NB4 (cell line): Measurements from ENCODE around the gene BRF1.
A peak's percentile ranks its signal among the peaks of the same experiment; 100 is the strongest.

ENCODE experiments used
- DNase-seq: peaks from one replicate; pipeline ENCODE4 v3.0.0; 2010; ENCODE audit warnings: low read depth
- H3K4me3 ChIP-seq: one replicate; pipeline ENCODE4 v1.5.1; 2011; ENCODE audit warnings: mild to moderate bottlenecking, low read depth, low read length, moderate library complexity
- CTCF ChIP-seq: IDR thresholded peaks from one replicate; pipeline ENCODE4 v1.5.1; 2012; ENCODE audit warnings: low read depth, low read length
- MAX ChIP-seq: IDR thresholded peaks from 2 replicates; pipeline ENCODE4 v1.6.1; 2011; ENCODE audit warnings: low read depth, low read length
- MYC ChIP-seq: IDR thresholded peaks from 2 replicates; pipeline ENCODE4 v1.6.1; 2011; ENCODE audit warnings: low read depth, low read length
- POLR2A ChIP-seq: IDR thresholded peaks from 2 replicates; pipeline ENCODE4 v1.6.1; 2011; ENCODE audit warnings: mild to moderate bottlenecking; ENCODE audit not compliant: insufficient read length; ENCODE audit errors: extremely low read depth

Gene BRF1

GRCh38 chr14:105313381-105314286 is 12.8 kb upstream of the BRF1 start:
- TF ChIP-seq CTCF (no peak), MYC (no peak), MAX (no peak), POLR2A (no peak)
- H3K4me3 ChIP-seq = no peak overlapping the region
- peak; percentile 27 for DNase-seq

GRCh38 chr14:105312973-105313372 is 12.2 kb upstream of the BRF1 start:
- no peak overlapping the region for H3K4me3 ChIP-seq
- no peak for TF ChIP-seq MYC
- no peak for TF ChIP-seq CTCF
- no peak for TF ChIP-seq POLR2A
- no peak for TF ChIP-seq MAX
- DNase-seq = no peak

- no peak for DNase-seq
- no peak overlapping the region for H3K4me3 ChIP-seq
- TF ChIP-seq MYC (no peak), CTCF (no peak), POLR2A (no peak), MAX (no peak)
These were observed 11.0 kb upstream of the BRF1 start for GRCh38 chr14:105311838-105312237.

GRCh38 chr14:105309371-105309770 is 8.6 kb upstream of the BRF1 start:
- DNase-seq = no peak
- no peak overlapping the region for H3K4me3 ChIP-seq
- TF ChIP-seq MAX (no peak), MYC (no peak), POLR2A (no peak), CTCF (no peak)

DNA sequence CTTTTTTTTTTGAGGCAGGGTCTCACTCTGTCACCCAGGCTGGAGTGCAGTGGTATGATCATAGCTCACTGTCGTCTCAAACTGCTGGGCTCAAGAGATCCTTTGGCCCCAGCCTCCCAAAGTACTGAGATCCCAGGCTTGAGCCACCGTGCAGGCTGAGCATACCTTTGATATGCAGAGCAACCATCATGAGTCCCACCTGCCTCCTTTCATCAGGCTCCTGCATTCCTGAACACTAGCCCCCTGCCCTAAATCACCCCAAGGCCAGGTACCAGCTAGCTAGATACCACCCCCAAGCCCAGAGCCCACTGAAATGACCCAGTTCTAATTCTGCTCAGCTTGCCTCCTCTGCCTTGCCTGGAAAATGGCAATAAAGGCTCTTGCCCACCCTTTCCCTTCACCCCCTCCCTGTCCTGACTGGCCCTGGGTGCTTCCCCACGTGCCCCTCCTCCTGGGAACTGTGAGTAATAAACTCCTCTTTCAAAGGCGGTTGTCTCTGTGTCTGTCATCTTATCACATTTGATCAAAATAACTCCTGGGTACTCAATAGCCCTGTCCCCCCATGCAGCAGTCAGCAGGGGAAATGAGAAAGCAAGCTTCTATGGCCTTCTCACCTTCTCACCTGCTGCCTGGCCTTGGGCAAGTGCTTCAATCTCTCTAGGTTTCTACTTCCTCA is 6.4 kb upstream of the BRF1 start:
- DNase-seq = no peak
- no peak for TF ChIP-seq CTCF
- TF ChIP-seq MYC = no peak
- no peak for TF ChIP-seq POLR2A
- no peak for TF ChIP-seq MAX
- H3K4me3 ChIP-seq = no peak overlapping the region

DNA sequence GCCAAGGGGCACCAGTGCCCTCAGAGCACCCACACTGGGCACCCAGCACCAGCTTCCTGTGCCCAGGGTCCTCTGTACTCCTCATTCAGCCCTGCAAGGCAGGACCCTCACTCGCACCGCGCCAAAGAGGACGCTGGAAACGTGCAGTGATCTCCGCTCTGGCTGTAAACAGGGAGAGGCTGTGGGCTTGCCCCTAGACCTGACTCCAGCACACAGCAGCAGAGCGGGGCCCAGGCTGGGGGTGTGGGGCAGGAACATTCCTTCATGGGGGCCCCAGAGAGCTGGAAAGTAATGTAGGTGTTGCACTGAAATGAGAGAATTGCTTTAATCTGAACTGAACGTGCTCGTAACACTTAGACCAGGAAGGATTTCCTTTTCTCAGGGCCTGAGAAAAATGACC is 5.0 kb upstream of the BRF1 start:
- DNase-seq = no peak
- TF ChIP-seq MYC (no peak), MAX (no peak), POLR2A (no peak), CTCF (no peak)
- H3K4me3 ChIP-seq = no peak overlapping the region
